Spleen (tissue), 11 donors: ENCODE measurements around the gene UCP3. TPM values are rescaled to one million over a fixed set of nuclear protein-coding genes. Genes with fewer than 3 reads are reported as not detected.

Experiments
- DNase-seq: peaks from one replicate; pipeline ENCODE4 v3.0.0-alpha.2; 2020
- H3K27ac ChIP-seq, 8 donors: fragments of 200-600 bp; sonication (generic) in 7 of 8; 1 replicate in 4 of 8; 2 replicates in 4 of 8; pipeline versions ENCODE4 v1.5.0 to v1.8.0; 2016 to 2021; ENCODE audit warnings: inconsistent platforms in 4 of 8, mild to moderate bottlenecking in 4 of 8, moderate library complexity in 1 of 8
- H3K27me3 ChIP-seq, 7 donors: fragments of 200-600 bp; sonication (generic) in 6 of 7; replicated peaks in 1 of 7; 1 replicate in 4 of 7; 2 replicates in 3 of 7; pipeline versions ENCODE4 v1.5.0 to v1.8.0; 2016 to 2021; ENCODE audit warnings: inconsistent platforms in 3 of 7, mild to moderate bottlenecking in 1 of 7
- H3K36me3 ChIP-seq, 6 donors: fragments of 200-600 bp; sonication (generic) in 5 of 6; 1 replicate in 4 of 6; 2 replicates in 2 of 6; pipeline versions ENCODE4 v1.5.0 to v1.8.0; 2016 to 2021; ENCODE audit warnings: inconsistent platforms in 2 of 6
- H3K4me1 ChIP-seq, 6 donors: fragments of 200-600 bp; sonication (generic) in 5 of 6; 1 replicate in 3 of 6; 2 replicates in 3 of 6; pipeline versions ENCODE4 v1.5.0 to v1.8.0; 2016 to 2021; ENCODE audit warnings: inconsistent platforms in 3 of 6
- H3K4me3 ChIP-seq, 8 donors: fragments of 200-600 bp; sonication (generic) in 7 of 8; 1 replicate in 4 of 8; 2 replicates in 4 of 8; pipeline versions ENCODE4 v1.5.0 to v1.8.0; 2016 to 2021; ENCODE audit warnings: inconsistent platforms in 4 of 8, mild to moderate bottlenecking in 4 of 8, moderate library complexity in 2 of 8
- H3K9me3 ChIP-seq, 8 donors: fragments of 200-600 bp; sonication (generic) in 7 of 8; 1 replicate in 4 of 8; 2 replicates in 4 of 8; pipeline versions ENCODE4 v1.5.0 to v1.8.0; 2016 to 2021; ENCODE audit warnings: inconsistent platforms in 4 of 8
- CTCF ChIP-seq, 11 experiments: fragments of 200-600 bp in 7 of 11; fragments of 450-650 bp in 4 of 11; sonication (generic) in 4 of 11; IDR thresholded peaks in 8 of 11; conservative IDR thresholded peaks in 3 of 11; 1 replicate in 7 of 11; 2 replicates in 4 of 11; pipeline versions ENCODE4 v1.4.0 to v1.8.0; 2016 to 2021; ENCODE audit warnings: antibody characterized with exemption in 11 of 11, inconsistent platforms in 4 of 11, mild to moderate bottlenecking in 1 of 11
- POLR2A ChIP-seq, 3 donors: fragments of 450-650 bp; IDR thresholded peaks; one replicate each; pipeline ENCODE4 v1.5.1; 2017; ENCODE audit warnings: antibody characterized with exemption in 3 of 3, mild to moderate bottlenecking in 1 of 3
- POLR2AphosphoS5 ChIP-seq, 3 donors: sonication (generic); formaldehyde crosslinking; IDR thresholded peaks; one replicate each; pipeline ENCODE4 v1.5.1; 2017; ENCODE audit warnings: antibody characterized with exemption in 3 of 3
- WGBS, 5 donors: extraction: QIAGEN DNeasy Blood & Tissue Kit in 3 of 5; methylation state at CpG; one replicate each; pipeline versions ENCODE4 v1.1.5 to v1.1.7; 2013 to 2018; 5-methylcytosine and 5-hydroxymethylcytosine counted together
- intact Hi-C: fragments of 100-400 bp; cut with DNase I; formaldehyde crosslinking; loops from one replicate; pipeline ENCODE4 v1.15.0; 2023; ENCODE audit warnings: low total_unique reads
- polyA plus RNA-seq, 3 donors: library from polyadenylated mRNA; stranded (reverse); fragments of 200-250 nt; gene quantifications; one replicate each; pipeline ENCODE4 v1.2.1, GENCODE V29; 2013
- total RNA-seq, 7 donors: library from RNA; depleted of rRNA in 3 of 7; stranded (reverse); fragments of >200 nt in 3 of 7; fragmentation: NEBNext Ultra II Directional in 4 of 7; extraction: Animal tissue kit (Norgen Biotek cat#: 25700) in 4 of 7; gene quantifications; one replicate each; pipeline versions ENCODE4 v1.1.0 to v1.2.1, GENCODE V29; 2016 to 2021
- donor health status: healthy with polysubstance abuse.
- donor health status: DM: no; HTN: no; CAD: no; lungs with moderate emphysema.
- donor health status: DM: no; HTN: no; CAD: no.
- donor health status: Bipolar disorder and iron deficiency.
- donor health status: healthy.
- donor health status: DM: no; HTN: no; CAD: no.
- donor health status: DM: yes; HTN: yes; CAD: no.

UCP3 gene
- total and polyA plus RNA-seq, 10 donors, result 0.68 to 7.1 (median 4.2) TPM

GRCh38 chr11:73957654-73958361 lies 51.1 kb downstream of the UCP3 start:
- 62 to 77% (median 72%) methylated on average over 24 to 25 of the region's 25 CpGs for WGBS, 5 donors
- TF ChIP-seq POLR2AphosphoS5 (IDR thresholded peaks at IDR 0.05) (no peak), CTCF (IDR thresholded peaks at IDR 0.05 in 8 of 11, conservative IDR thresholded peaks at IDR 0.05 in 3 of 11) (no peak), POLR2A (IDR thresholded peaks at IDR 0.05) (no peak)
- no peak overlapping the region for H3K4me3 ChIP-seq
- peaks cover 0 to 26% (median 0%) of the 10 kb centered on the region in 7 donors for H3K27me3 ChIP-seq
- intact Hi-C loops, result no loop called here
- DNase-seq, result no peak
- no peaks in the 10 kb centered on the region for H3K36me3 ChIP-seq
- H3K27ac ChIP-seq, result no peak overlapping the region
- H3K4me1 ChIP-seq, result peaks cover 0 to 8% (median 0%) of the 10 kb centered on the region in 6 donors
- H3K9me3 ChIP-seq, result no peaks in the 10 kb centered on the region

GRCh38 chr11:73956876-73957653 lies 51.8 kb downstream of the UCP3 start:
- no peak overlapping the region for H3K4me3 ChIP-seq
- 40 to 63% (median 60%) methylated on average over 29 of the region's 29 CpGs for WGBS, 5 donors
- no peak for DNase-seq
- TF ChIP-seq CTCF (IDR thresholded peaks at IDR 0.05 in 8 of 11, conservative IDR thresholded peaks at IDR 0.05 in 3 of 11) (no peak), POLR2A (IDR thresholded peaks at IDR 0.05) (no peak), POLR2AphosphoS5 (IDR thresholded peaks at IDR 0.05) (no peak)
- no peak overlapping the region for H3K27ac ChIP-seq
- H3K4me1 ChIP-seq, result peaks cover 0 to 8% (median 0%) of the 10 kb centered on the region in 6 donors
- H3K9me3 ChIP-seq, result no peaks in the 10 kb centered on the region
- no peaks in the 10 kb centered on the region for H3K36me3 ChIP-seq
- intact Hi-C loops, result no loop called here
- peaks cover 0 to 26% (median 0%) of the 10 kb centered on the region in 7 donors for H3K27me3 ChIP-seq

- Histone ChIP-seq H3K4me3 (no peak overlapping the region), H3K4me1 (no peaks in the 10 kb centered on the region), H3K9me3 (peaks cover 0 to under 1% (median 0%) of the 10 kb centered on the region in 8 donors), H3K36me3 (no peaks in the 10 kb centered on the region), H3K27me3 (peaks cover 0 to 9% (median 0%) of the 10 kb centered on the region in 7 donors), H3K27ac (no peak overlapping the region)
- TF ChIP-seq CTCF (IDR thresholded peaks at IDR 0.05 in 8 of 11, conservative IDR thresholded peaks at IDR 0.05 in 3 of 11), result no peak
- TF ChIP-seq POLR2AphosphoS5 (IDR thresholded peaks at IDR 0.05), result no peak
- no peak for TF ChIP-seq POLR2A (IDR thresholded peaks at IDR 0.05)
- no peak for DNase-seq
- 93 to 95% (median 93%) methylated on average over 7 of the region's 7 CpGs for WGBS, 5 donors
- intact Hi-C loops, result no loop called here
Observed at GRCh38 chr11:73951797-73952196, 57.1 kb downstream of the UCP3 start.
